Left ventricle myocardium inferior (tissue), 1 donor: ENCODE results near the gene RET. TPM values are rescaled to one million over a fixed set of nuclear protein-coding genes. Genes with fewer than 3 reads are reported as not detected.

Experiments
- DNase-seq: peaks from one replicate; pipeline ENCODE4 v3.0.0-alpha.2; 2020
- H3K27ac ChIP-seq: fragments of 200-600 bp; replicated peaks from 2 replicates; pipeline ENCODE4 v1.8.0; 2021
- H3K27me3 ChIP-seq: fragments of 200-600 bp; 2 replicates; pipeline ENCODE4 v1.8.0; 2021; ENCODE audit warnings: low read depth
- H3K36me3 ChIP-seq: fragments of 200-600 bp; 2 replicates; pipeline ENCODE4 v1.8.0; 2021
- H3K4me1 ChIP-seq: fragments of 200-600 bp; 2 replicates; pipeline ENCODE4 v1.8.0; 2021
- H3K4me3 ChIP-seq: fragments of 200-600 bp; 2 replicates; pipeline ENCODE4 v1.8.0; 2021; ENCODE audit warnings: mild to moderate bottlenecking, moderate library complexity
- H3K9me3 ChIP-seq: fragments of 200-600 bp; replicated peaks from 2 replicates; pipeline ENCODE4 v1.8.0; 2021
- CTCF ChIP-seq: fragments of 200-600 bp; IDR thresholded peaks from 2 replicates; pipeline ENCODE4 v1.8.0; 2021; ENCODE audit warnings: antibody characterized with exemption, mild to moderate bottlenecking, borderline replicate concordance
- intact Hi-C: fragments of 100-400 bp; cut with micrococcal nuclease; formaldehyde crosslinking; loops from one replicate; pipeline ENCODE4 v1.11.0; 2022
- total RNA-seq: library from RNA; stranded (reverse); fragmentation: NEBNext Ultra II Directional; extraction: Animal tissue kit (Norgen Biotek cat#: 25700); gene quantifications from one replicate; pipeline ENCODE4 v1.2.1, GENCODE V29; 2021
- donor health status: DM: no; HTN: yes; CAD: no; lungs with severe emphysema.

The RET gene
- total RNA-seq, 1 donor from 2014 or later = 0.60 TPM

- H3K4me3 ChIP-seq = no peak overlapping the region
- no peak for TF ChIP-seq CTCF
- H3K27me3 ChIP-seq = peaks cover 4% of the 10 kb centered on the region
- no peak overlapping the region for H3K27ac ChIP-seq
- no peaks in the 10 kb centered on the region for H3K36me3 ChIP-seq
- peaks cover 9% of the 10 kb centered on the region for H3K4me1 ChIP-seq
- intact Hi-C loops = no loop called here
- DNase-seq = no peak
- no peaks in the 10 kb centered on the region for H3K9me3 ChIP-seq
Observed at GRCh38 chr10:43124574-43125273, 47.9 kb downstream of the RET start.

GRCh38 chr10:43125274-43125845 lies 48.5 kb downstream of the RET start:
- Histone ChIP-seq H3K36me3 (no peaks in the 10 kb centered on the region), H3K9me3 (no peaks in the 10 kb centered on the region), H3K4me1 (peaks cover 9% of the 10 kb centered on the region), H3K4me3 (no peak overlapping the region), H3K27me3 (peaks cover 4% of the 10 kb centered on the region), H3K27ac (no peak overlapping the region)
- no peak for DNase-seq
- TF ChIP-seq CTCF = no peak
- intact Hi-C loops = no loop called here

GRCh38 chr10:43125881-43126731 lies 49.2 kb downstream of the RET start:
- H3K36me3 ChIP-seq = no peaks in the 10 kb centered on the region
- TF ChIP-seq CTCF = no peak
- DNase-seq = no peak
- H3K4me1 ChIP-seq = peaks cover 5% of the 10 kb centered on the region
- H3K4me3 ChIP-seq = no peak overlapping the region
- no peak overlapping the region for H3K27ac ChIP-seq
- H3K27me3 ChIP-seq = peaks cover 4% of the 10 kb centered on the region
- intact Hi-C loops = no loop called here
- no peaks in the 10 kb centered on the region for H3K9me3 ChIP-seq

- DNase-seq = no peak
- no peak overlapping the region for H3K4me3 ChIP-seq
- no peaks in the 10 kb centered on the region for H3K9me3 ChIP-seq
- no peak for TF ChIP-seq CTCF
- no peak overlapping the region for H3K27ac ChIP-seq
- H3K36me3 ChIP-seq = no peaks in the 10 kb centered on the region
- intact Hi-C loops = no loop called here
- H3K27me3 ChIP-seq = peaks cover 4% of the 10 kb centered on the region
- H3K4me1 ChIP-seq = no peaks in the 10 kb centered on the region
Observed at GRCh38 chr10:43126759-43127424, 50.0 kb downstream of the RET start.

- no peak for TF ChIP-seq CTCF
- Histone ChIP-seq H3K27me3 (peaks cover 4% of the 10 kb centered on the region), H3K9me3 (no peaks in the 10 kb centered on the region), H3K4me1 (no peaks in the 10 kb centered on the region), H3K36me3 (no peaks in the 10 kb centered on the region), H3K27ac (no peak overlapping the region), H3K4me3 (no peak overlapping the region)
- DNase-seq = no peak
- intact Hi-C loops = no loop called here
Observed at GRCh38 chr10:43127442-43127841, 50.6 kb downstream of the RET start.
